ENCODE data around the gene CCND1. TPM values are rescaled to one million over a fixed set of nuclear protein-coding genes. Genes with fewer than 3 reads are reported as not detected.

CCND1 gene
- total and polyA plus RNA-seq, 10 of the 15 experiments (the other 5 are each of a cell fraction or from before 2014, with no cell fraction given) = 0.09 to 6.6 (median 0.59) TPM; not detected in 2

DNA sequence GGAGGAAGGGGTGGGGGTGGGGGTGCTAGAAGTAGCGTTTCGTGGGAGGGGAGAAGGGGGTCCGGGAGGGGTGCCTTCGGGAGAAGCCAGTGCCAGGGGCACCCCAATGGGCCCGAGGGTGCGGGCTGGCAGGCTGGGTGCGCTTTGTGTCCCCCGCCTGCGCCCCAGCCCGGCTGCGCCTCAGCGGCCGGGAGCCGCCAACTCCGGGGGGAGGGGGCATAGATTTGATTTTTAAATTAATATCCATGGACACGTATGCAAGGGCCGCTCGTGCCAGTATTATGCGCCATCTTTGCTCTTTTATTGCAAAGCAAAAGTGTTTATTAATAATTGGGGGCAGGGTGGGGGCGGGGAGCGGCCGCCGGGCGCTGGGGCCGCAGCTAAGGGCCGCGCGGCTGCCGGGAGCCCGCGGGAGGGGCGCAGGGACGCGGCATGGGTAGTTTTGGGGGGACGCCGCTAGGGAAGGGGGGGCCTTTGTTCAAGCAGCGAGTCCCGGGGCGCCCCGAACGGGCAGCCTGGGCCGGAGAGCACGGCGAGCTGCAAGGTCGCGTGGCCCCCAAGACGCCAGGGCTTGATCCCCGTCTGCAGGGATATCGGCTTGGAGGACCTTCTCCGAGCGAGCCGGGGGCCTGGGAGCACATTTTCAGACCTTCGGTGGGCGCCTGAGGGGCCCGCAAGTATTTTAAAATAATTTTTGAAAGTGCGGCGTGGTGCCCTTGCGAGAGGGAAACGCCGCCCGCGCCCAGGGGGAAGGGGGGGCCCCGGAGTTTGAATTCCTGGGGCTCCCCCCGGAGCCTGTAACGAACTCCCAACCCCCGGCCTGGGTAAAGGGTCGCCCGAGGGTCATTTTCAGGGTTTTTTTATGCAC is 959 bp downstream of the CCND1 start:
- no peaks in the 10 kb centered on the region for H3K79me2 ChIP-seq (ENCODE audit: control insufficient read depth, insufficient read depth, low read length)
- POLR2A ChIA-PET = interaction anchor here (0.6 kb wide), 1 partner anchor 717 kb away, joined by 5 read pairs; no protein-coding TSS in a partner anchor
- H2AFZ ChIP-seq (ENCODE audit: control insufficient read depth, low read depth, low read length) = 0 out of 2 replicates have a peak overlapping the region, but pooled peaks have one; percentile 12

More for the DNA sequence above, 959 bp downstream of the CCND1 start:
- TF ChIP-seq SUZ12 (IDR thresholded peaks at IDR 0.05; ENCODE audit: unreplicated experiment) = peak; percentile 73
- TF ChIP-seq YY1 (IDR thresholded peaks at IDR 0.05; ENCODE audit: low read depth, low read length) = 0 out of 2 replicates have a peak, but pooled peaks have one; percentile 26
- TF ChIP-seq LARP7 (IDR thresholded peaks at IDR 0.05) = peak; percentile 40; the same call in 1 of the 2 replicates
- no peak for TF ChIP-seq EED (IDR thresholded peaks at IDR 0.05; ENCODE audit: low read depth)
- TF ChIP-seq, protein P1, sequence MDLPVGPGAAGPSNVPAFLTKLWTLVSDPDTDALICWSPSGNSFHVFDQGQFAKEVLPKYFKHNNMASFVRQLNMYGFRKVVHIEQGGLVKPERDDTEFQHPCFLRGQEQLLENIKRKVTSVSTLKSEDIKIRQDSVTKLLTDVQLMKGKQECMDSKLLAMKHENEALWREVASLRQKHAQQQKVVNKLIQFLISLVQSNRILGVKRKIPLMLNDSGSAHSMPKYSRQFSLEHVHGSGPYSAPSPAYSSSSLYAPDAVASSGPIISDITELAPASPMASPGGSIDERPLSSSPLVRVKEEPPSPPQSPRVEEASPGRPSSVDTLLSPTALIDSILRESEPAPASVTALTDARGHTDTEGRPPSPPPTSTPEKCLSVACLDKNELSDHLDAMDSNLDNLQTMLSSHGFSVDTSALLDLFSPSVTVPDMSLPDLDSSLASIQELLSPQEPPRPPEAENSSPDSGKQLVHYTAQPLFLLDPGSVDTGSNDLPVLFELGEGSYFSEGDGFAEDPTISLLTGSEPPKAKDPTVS (IDR thresholded peaks at IDR 0.05; ENCODE audit: low read depth, low read length) = no peak
- Histone ChIP-seq H3K4me1 (ENCODE audit: control insufficient read depth, insufficient read depth, low read length) (peaks cover 21% of the 10 kb centered on the region), H4K20me1 (ENCODE audit: control insufficient read depth, insufficient read depth) (no peaks in the 10 kb centered on the region), H3K9me3 (replicated peaks; ENCODE audit: control insufficient read depth, insufficient read depth, low read length) (no peaks in the 10 kb centered on the region), H3K9ac (ENCODE audit: control insufficient read depth, insufficient read depth, low read length) (peak overlapping the region; percentile 20; the same call in 1 of the 2 replicates), H3K4me3 (peak overlapping the region; percentile 71; the same call in 1 of the 2 replicates), H3K27ac (ENCODE audit: control insufficient read depth, insufficient read depth) (no peak overlapping the region), H3K4me2 (ENCODE audit: control insufficient read depth, insufficient read depth) (peak overlapping the region; percentile 74; the same call in 1 of the 2 replicates), H3K27me3 (replicated peaks in 1 of 2; ENCODE audit: control insufficient read depth in 2 of 2, insufficient read depth in 2 of 2, low read length in 1 of 2) (peaks cover 17 to 30% of the 10 kb centered on the region in 2 experiments), H3K36me3 (ENCODE audit: control insufficient read depth in 2 of 2, insufficient read depth in 2 of 2, low read length in 1 of 2) (no peaks in the 10 kb centered on the region)
- CTCF ChIA-PET = interaction anchor here (0.7 to 3.5 kb wide), 4 partner anchors 139 to 541 kb away, joined by 3 to 37 read pairs (median 18); partner anchors contain the start of gene MYEOV
- WGBS (ENCODE audit: insufficient coverage, insufficient replicate concordance, low lambda C conversion rate, missing lambda C conversion rate) = 1% methylated on average over 63 of the region's 68 CpGs
- DNase-seq (ENCODE audit: low read depth, low spot score) (no peak), ATAC-seq (no peak), FAIRE-seq (no peak)
- intact Hi-C loops (cut with micrococcal nuclease; ENCODE audit: unreplicated experiment) = loop anchor here (5.0 kb wide), 1 partner anchor 430 kb away; no protein-coding TSS in a partner anchor
- RAD21 ChIA-PET (ENCODE audit: unreplicated experiment) = interaction anchor here (0.6 to 2.9 kb wide), 13 partner anchors 239 to 540 kb away, joined by 3 to 25 read pairs (median 6); partner anchors contain the start of genes MYEOV and SMIM38
- in situ Hi-C loops (cut with MboI) = loop anchor here (5.0 kb wide), 1 partner anchor 350 kb away; the partner anchor contains the start of gene MYEOV
- SMC1A ChIA-PET (ENCODE audit: uncharacterized antibody, unreplicated experiment) = interaction anchor here (1.5 to 3.3 kb wide), 5 partner anchors 28 to 540 kb away, joined by 4 to 10 read pairs (median 6); no protein-coding TSS in a partner anchor
- no TSS peak for BruUV-seq (replicated peaks)
